Activated T-cell treated with anti-CD3 and anti-CD28 coated beads, Interleukin-2, amount 50 U/mL, for 4 hours (primary cell): ENCODE data around the gene TMEM131. TPM values are rescaled to one million over a fixed set of nuclear protein-coding genes. Genes with fewer than 3 reads are reported as not detected.
"Not testable (repeated sequence)": the region's sequence is repeated elsewhere in the genome, so short reads cannot be mapped to it uniquely, and the experiment has no call there.

Experiments used
- ATAC-seq, 2 donors: fragments of 200-7000 bp; cut with Tn5 transposase; one replicate each; pipeline ENCODE4 v1.10.0; 2021
- DNase-seq: peaks from one replicate; pipeline ENCODE4 v3.0.0-alpha.2; 2020
- H3K27me3 Mint-ChIP-seq: one replicate; pipeline ENCODE4 v1.8.0; 2021; ENCODE audit warnings: low read depth, mixed read lengths
- H3K36me3 Mint-ChIP-seq: one replicate; pipeline ENCODE4 v1.8.0; 2022; ENCODE audit warnings: mixed read lengths; ENCODE audit not compliant: insufficient read depth
- H3K4me1 Mint-ChIP-seq: one replicate; pipeline ENCODE4 v1.8.0; 2021; ENCODE audit warnings: low read depth, mixed read lengths
- H3K4me3 Mint-ChIP-seq: one replicate; pipeline ENCODE4 v1.8.0; 2021; ENCODE audit warnings: mild to moderate bottlenecking, moderate library complexity, mixed read lengths
- H3K9me3 Mint-ChIP-seq: one replicate; pipeline ENCODE4 v1.8.0; 2021; ENCODE audit warnings: mixed read lengths
- total RNA-seq, 3 donors: library from RNA; stranded (reverse); gene quantifications; one replicate each; pipeline ENCODE4 v1.2.1, GENCODE V29; 2021

TMEM131 gene
- total RNA-seq = 10 to 100 TPM; 23.9 to 31.6 (median 28.3) TPM

- ATAC-seq = peak; percentile 86 to 88
- Mint-ChIP-seq H3K4me1 (peaks cover 37% of the 10 kb centered on the region), H3K4me3 (peak within 1 kb of the TSS; percentile 90), H3K9me3 (no peaks in the 10 kb centered on the region), H3K36me3 (no peaks in the 10 kb centered on the region), H3K27me3 (no peaks in the 10 kb centered on the region)
- peak; percentile 97 for DNase-seq
Observed at GRCh38 chr2:97995734-97996624, at the start of gene TMEM131. TSS of gene TMEM131 (minus strand) at chr2:97995948. CDS start at chr2:97995662, 286 bp downstream.

DNA sequence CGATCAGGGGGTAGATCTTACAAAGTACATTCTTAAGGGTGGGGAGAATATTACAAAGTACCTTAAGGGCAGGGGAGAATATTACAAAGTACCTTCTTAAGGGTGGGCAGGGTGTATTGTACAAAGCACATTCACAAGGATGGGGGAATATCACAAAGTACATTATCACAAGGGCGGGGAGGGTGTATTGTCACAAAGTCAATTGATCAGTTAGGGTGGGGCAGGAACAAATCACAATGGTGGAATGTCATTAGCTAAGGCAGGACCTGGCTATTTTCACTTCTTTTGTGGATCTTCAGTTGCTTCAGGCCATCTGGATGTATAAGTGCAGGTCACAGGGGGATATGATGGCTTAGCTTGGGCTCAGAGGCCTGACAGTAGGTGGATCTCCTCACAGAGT, 49.0 kb upstream of the TMEM131 start:
- not testable (repeated sequence) for H3K4me1 Mint-ChIP-seq, DNase-seq, H3K4me3 Mint-ChIP-seq, ATAC-seq, H3K27me3 Mint-ChIP-seq, H3K36me3 Mint-ChIP-seq
- H3K9me3 Mint-ChIP-seq = peaks cover 40% of the 10 kb centered on the region

GRCh38 chr2:98043101-98043500, 47.4 kb upstream of the TMEM131 start:
- Mint-ChIP-seq H3K27me3 (peaks cover 4% of the 10 kb centered on the region), H3K4me3 (no peak overlapping the region), H3K9me3 (peaks cover 40% of the 10 kb centered on the region), H3K36me3 (peaks cover 2% of the 10 kb centered on the region), H3K4me1 (no peaks in the 10 kb centered on the region)
- DNase-seq = no peak
- ATAC-seq = no peak

GRCh38 chr2:98040331-98040939, 44.7 kb upstream of the TMEM131 start:
- peaks cover 2% of the 10 kb centered on the region for H3K36me3 Mint-ChIP-seq
- H3K4me3 Mint-ChIP-seq = no peak overlapping the region
- DNase-seq (no peak), ATAC-seq (no peak)
- no peaks in the 10 kb centered on the region for H3K4me1 Mint-ChIP-seq
- peaks cover 4% of the 10 kb centered on the region for H3K27me3 Mint-ChIP-seq
- peaks cover 34% of the 10 kb centered on the region for H3K9me3 Mint-ChIP-seq

DNA sequence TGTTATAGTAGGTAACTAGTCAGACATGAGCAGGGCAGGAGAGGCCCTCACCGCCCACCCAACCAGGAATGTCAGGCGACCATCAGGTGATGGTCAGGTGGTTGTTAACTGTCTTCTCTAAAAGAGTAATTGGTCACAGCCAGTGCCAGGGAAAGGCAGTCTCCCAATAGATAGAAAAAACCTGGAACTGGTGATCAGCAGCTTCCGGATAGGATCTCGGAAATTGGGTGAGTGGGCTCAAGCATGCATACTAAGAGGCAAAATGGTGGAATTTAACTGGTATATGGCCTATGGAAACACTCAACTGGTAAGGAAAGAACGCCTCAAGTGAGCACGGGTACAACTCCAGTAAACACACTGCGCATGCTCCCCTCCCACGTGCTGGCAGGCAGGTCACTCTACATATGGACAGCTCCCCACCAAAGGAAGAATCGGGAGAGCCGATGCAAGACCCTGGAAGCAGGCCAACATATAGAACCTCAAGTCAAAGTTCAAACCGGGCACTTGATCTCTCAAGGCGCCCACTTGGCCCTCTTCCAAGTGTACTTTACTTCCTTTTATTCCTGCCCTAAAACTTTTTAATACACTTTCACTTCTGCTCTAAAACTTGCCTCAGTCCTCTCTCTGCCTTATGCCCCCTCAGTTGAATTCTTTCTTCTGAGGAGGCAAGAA, 43.5 kb upstream of the TMEM131 start:
- H3K27me3 Mint-ChIP-seq = peaks cover 4% of the 10 kb centered on the region
- H3K36me3 Mint-ChIP-seq = no peaks in the 10 kb centered on the region
- DNase-seq = no peak
- no peak for ATAC-seq
- H3K4me1 Mint-ChIP-seq = no peaks in the 10 kb centered on the region
- peaks cover 22% of the 10 kb centered on the region for H3K9me3 Mint-ChIP-seq
- no peak overlapping the region for H3K4me3 Mint-ChIP-seq

- DNase-seq = no peak
- Mint-ChIP-seq H3K36me3 (no peaks in the 10 kb centered on the region), H3K27me3 (peaks cover 4% of the 10 kb centered on the region), H3K4me3 (no peak overlapping the region), H3K9me3 (peaks cover 9% of the 10 kb centered on the region), H3K4me1 (no peaks in the 10 kb centered on the region)
- no peak for ATAC-seq
Observed at GRCh38 chr2:98037666-98038336, 42.1 kb upstream of the TMEM131 start.

GRCh38 chr2:98037206-98037605, 41.5 kb upstream of the TMEM131 start:
- no peak for DNase-seq
- Mint-ChIP-seq H3K36me3 (no peaks in the 10 kb centered on the region), H3K4me3 (no peak overlapping the region), H3K9me3 (peaks cover 4% of the 10 kb centered on the region), H3K4me1 (no peaks in the 10 kb centered on the region), H3K27me3 (peaks cover 1% of the 10 kb centered on the region)
- no peak for ATAC-seq

GRCh38 chr2:98036349-98037000, 40.7 kb upstream of the TMEM131 start:
- Mint-ChIP-seq H3K4me1 (no peaks in the 10 kb centered on the region), H3K9me3 (no peaks in the 10 kb centered on the region), H3K36me3 (no peaks in the 10 kb centered on the region), H3K27me3 (no peaks in the 10 kb centered on the region), H3K4me3 (no peak overlapping the region)
- ATAC-seq = no peak
- DNase-seq = no peak

DNA sequence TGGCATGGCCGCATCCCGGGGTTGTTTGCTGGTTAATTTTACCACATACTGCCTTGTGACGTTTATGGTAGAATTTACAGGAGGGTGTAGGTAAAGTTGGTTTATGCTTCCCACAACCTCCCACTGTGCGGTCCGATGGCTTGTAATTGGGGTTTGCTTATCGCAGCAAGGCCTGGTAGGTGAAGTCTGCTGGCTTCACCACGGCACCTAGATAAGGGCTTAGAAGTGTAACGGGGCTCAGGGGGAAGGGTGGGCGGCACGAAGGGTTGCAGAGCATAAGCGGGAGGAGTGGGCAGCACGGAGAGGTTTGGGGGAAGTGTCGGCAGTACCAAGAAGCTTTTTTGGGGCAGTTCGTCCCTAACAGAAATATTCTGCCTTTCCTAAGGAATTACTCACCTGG, 39.0 kb upstream of the TMEM131 start:
- H3K9me3 Mint-ChIP-seq = no peaks in the 10 kb centered on the region
- no peaks in the 10 kb centered on the region for H3K4me1 Mint-ChIP-seq
- no peaks in the 10 kb centered on the region for H3K36me3 Mint-ChIP-seq
- DNase-seq = no peak
- no peak for ATAC-seq
- no peak overlapping the region for H3K4me3 Mint-ChIP-seq
- no peaks in the 10 kb centered on the region for H3K27me3 Mint-ChIP-seq

DNA sequence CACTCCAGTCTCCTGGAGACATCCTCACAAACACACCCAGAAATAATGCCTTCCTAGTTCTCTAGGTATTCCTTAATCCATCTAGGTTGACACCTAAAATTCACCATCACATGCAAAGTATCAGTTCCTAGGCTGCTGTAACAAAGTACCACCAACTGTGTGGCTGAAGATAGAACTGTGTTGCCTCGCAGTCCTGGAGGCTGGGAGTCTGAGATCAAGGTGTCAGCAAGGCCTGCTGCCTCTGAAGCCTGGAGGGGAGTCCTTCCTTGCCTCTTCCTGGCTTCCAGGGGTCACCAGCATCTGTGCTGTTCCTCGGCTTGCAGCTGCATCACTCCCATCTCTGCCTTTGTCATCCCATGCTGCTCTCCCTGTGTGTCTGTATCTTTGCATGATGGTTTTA, 36.3 kb upstream of the TMEM131 start:
- H3K27me3 Mint-ChIP-seq = no peaks in the 10 kb centered on the region
- peaks cover 16% of the 10 kb centered on the region for H3K4me1 Mint-ChIP-seq
- H3K36me3 Mint-ChIP-seq = no peaks in the 10 kb centered on the region
- ATAC-seq (no peak), DNase-seq (no peak)
- no peaks in the 10 kb centered on the region for H3K9me3 Mint-ChIP-seq
- no peak overlapping the region for H3K4me3 Mint-ChIP-seq

DNA sequence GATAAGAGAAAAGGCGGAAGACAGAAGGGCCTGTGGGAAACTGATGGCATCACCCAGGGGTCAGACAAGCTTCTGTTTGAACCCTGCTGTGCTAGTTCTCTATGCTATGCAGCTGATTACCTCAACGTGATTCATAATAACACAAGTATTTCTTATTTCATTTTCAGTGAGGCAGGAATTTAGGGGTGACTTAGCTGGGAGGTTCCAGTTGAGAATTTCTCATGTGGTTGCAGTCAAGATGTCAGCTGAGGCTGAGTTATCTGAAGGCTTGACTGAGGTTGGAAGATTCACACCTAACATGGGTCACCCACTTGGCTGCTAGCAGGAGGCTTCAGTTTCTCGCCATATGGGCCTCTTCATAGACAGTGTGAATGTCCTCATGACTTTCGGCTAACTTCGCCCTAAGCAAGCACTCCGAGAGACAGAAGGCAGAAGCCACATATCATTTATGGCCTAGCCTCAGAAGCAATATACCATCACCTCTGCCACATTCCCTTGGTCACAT, 34.0 kb upstream of the TMEM131 start:
- DNase-seq (no peak), ATAC-seq (no peak)

DNA sequence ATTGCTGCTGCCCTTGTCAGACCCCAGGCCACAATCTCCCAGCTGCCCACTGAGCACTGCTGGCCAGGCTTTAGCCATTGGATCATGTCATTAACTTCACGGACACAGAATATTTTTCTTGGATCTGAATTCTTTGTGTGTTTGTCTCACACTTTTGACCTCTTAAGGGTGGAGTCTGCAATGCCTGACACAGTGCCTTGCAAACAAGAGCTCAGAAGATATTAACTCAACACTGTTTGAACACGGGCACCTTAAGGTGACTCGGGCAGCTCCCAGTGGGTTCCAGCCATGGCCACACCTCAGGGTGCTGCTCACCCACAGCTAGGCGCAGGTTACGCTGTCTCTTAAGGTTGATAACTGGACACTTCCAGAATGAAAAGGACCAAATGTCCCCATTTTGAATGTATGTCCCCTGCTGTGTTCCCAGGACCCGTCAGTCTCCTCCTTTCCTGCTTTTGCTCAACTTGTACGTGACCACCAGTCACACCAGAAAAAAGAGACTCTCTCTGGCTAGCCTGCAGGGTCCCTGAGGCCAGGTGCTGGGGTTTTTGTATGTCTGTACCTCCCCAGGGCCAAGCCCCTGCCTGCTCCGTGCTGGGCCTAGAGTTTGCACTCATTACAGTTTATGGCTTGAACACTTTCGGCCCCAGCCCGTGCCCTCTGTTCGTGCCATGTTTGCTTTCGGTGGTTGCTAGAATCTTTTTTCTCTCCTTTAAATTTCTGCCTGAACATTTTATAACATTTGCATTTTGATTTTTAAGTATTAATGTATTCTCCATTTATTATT, 33.4 kb upstream of the TMEM131 start:
- Mint-ChIP-seq H3K27me3 (no peaks in the 10 kb centered on the region), H3K36me3 (no peaks in the 10 kb centered on the region), H3K9me3 (no peaks in the 10 kb centered on the region), H3K4me3 (no peak overlapping the region), H3K4me1 (peaks cover 30% of the 10 kb centered on the region)
- ATAC-seq (no peak), DNase-seq (no peak)

More for the DNA sequence above, 34.0 kb upstream of the TMEM131 start:
- H3K9me3 Mint-ChIP-seq = no peaks in the 10 kb centered on the region
- no peaks in the 10 kb centered on the region for H3K27me3 Mint-ChIP-seq
- H3K4me3 Mint-ChIP-seq = no peak overlapping the region
- no peaks in the 10 kb centered on the region for H3K36me3 Mint-ChIP-seq
- peaks cover 30% of the 10 kb centered on the region for H3K4me1 Mint-ChIP-seq

- Mint-ChIP-seq H3K4me1 (peaks cover 30% of the 10 kb centered on the region), H3K27me3 (peaks cover 2% of the 10 kb centered on the region), H3K36me3 (no peaks in the 10 kb centered on the region), H3K4me3 (no peak overlapping the region), H3K9me3 (no peaks in the 10 kb centered on the region)
- DNase-seq = no peak
- ATAC-seq = no peak
Observed at GRCh38 chr2:98028101-98028561, 32.4 kb upstream of the TMEM131 start.
